ENCODE data around the gene TARM1. TPM values are rescaled to one million over a fixed set of nuclear protein-coding genes. Genes with fewer than 3 reads are reported as not detected.
"Not testable (repeated sequence)": the region's sequence is repeated elsewhere in the genome, so short reads cannot be mapped to it uniquely, and the experiment has no call there.

Gene TARM1
- total RNA-seq, 3 donors from 2014 or later (not counting 1 experiment from before 2014, with no cell fraction given), result not detected

- no peak for ATAC-seq
- Mint-ChIP-seq H3K9me3 (no peaks in the 10 kb centered on the region), H3K4me3 (no peak overlapping the region), H3K27me3 (ENCODE audit: low read depth in 2 of 2) (peaks cover 8 to 17% of the 10 kb centered on the region in 2 donors), H3K27ac (no peak overlapping the region), H3K36me3 (no peaks in the 10 kb centered on the region), H3K4me1 (no peaks in the 10 kb centered on the region)
- WGBS (ENCODE audit: insufficient coverage), result 72% methylated on average over 2 of the region's 2 CpGs
- Histone ChIP-seq H3K4me3 (ENCODE audit: low read length) (no peak overlapping the region), H3K4me1 (ENCODE audit: control insufficient read depth, insufficient read depth, low read length) (no peaks in the 10 kb centered on the region), H3K36me3 (ENCODE audit: control insufficient read depth, insufficient read depth, low read length) (no peaks in the 10 kb centered on the region), H3K27me3 (ENCODE audit: control insufficient read depth, insufficient read depth, low read length) (no peaks in the 10 kb centered on the region), H3K9me3 (ENCODE audit: control insufficient read depth, insufficient read depth, low read length) (no peaks in the 10 kb centered on the region), H3K27ac (ENCODE audit: low read length) (no peak overlapping the region)
- intact Hi-C loops (cut with micrococcal nuclease), result no loop called here
- no peak for TF ChIP-seq CTCF (IDR thresholded peaks at IDR 0.05)
- no peak for DNase-seq
These were observed 35.4 kb downstream of the TARM1 start for GRCh38 chr19:54045771-54046170.

- no peak overlapping the region for H3K4me3 Mint-ChIP-seq
- H3K27me3 Mint-ChIP-seq (ENCODE audit: low read depth in 2 of 2), result peaks cover 8 to 17% of the 10 kb centered on the region in 2 donors
- Histone ChIP-seq H3K27ac (ENCODE audit: low read length) (no peak overlapping the region), H3K27me3 (ENCODE audit: control insufficient read depth, insufficient read depth, low read length) (no peaks in the 10 kb centered on the region), H3K4me3 (ENCODE audit: low read length) (no peak overlapping the region), H3K36me3 (ENCODE audit: control insufficient read depth, insufficient read depth, low read length) (no peaks in the 10 kb centered on the region), H3K9me3 (ENCODE audit: control insufficient read depth, insufficient read depth, low read length) (no peaks in the 10 kb centered on the region), H3K4me1 (ENCODE audit: control insufficient read depth, insufficient read depth, low read length) (no peaks in the 10 kb centered on the region)
- H3K9me3 Mint-ChIP-seq, result no peaks in the 10 kb centered on the region
- WGBS (ENCODE audit: insufficient coverage), result 86% methylated on average over 2 of the region's 3 CpGs
- intact Hi-C loops (cut with micrococcal nuclease), result no loop called here
- no peaks in the 10 kb centered on the region for H3K4me1 Mint-ChIP-seq
- H3K27ac Mint-ChIP-seq, result no peak overlapping the region
- ATAC-seq (no peak), DNase-seq (no peak)
- H3K36me3 Mint-ChIP-seq, result no peaks in the 10 kb centered on the region
- TF ChIP-seq CTCF (IDR thresholded peaks at IDR 0.05), result no peak
These were observed 38.2 kb downstream of the TARM1 start for GRCh38 chr19:54042989-54043388.

GRCh38 chr19:54041969-54042606, 39.1 kb downstream of the TARM1 start:
- no peak overlapping the region for H3K27ac Mint-ChIP-seq
- intact Hi-C loops (cut with micrococcal nuclease), result no loop called here
- no peaks in the 10 kb centered on the region for H3K36me3 Mint-ChIP-seq
- H3K27me3 Mint-ChIP-seq (ENCODE audit: low read depth in 2 of 2), result peaks cover 11 to 25% of the 10 kb centered on the region in 2 donors
- Histone ChIP-seq H3K36me3 (ENCODE audit: control insufficient read depth, insufficient read depth, low read length) (no peaks in the 10 kb centered on the region), H3K9me3 (ENCODE audit: control insufficient read depth, insufficient read depth, low read length) (no peaks in the 10 kb centered on the region), H3K27me3 (ENCODE audit: control insufficient read depth, insufficient read depth, low read length) (no peaks in the 10 kb centered on the region), H3K4me1 (ENCODE audit: control insufficient read depth, insufficient read depth, low read length) (no peaks in the 10 kb centered on the region), H3K4me3 (ENCODE audit: low read length) (no peak overlapping the region), H3K27ac (ENCODE audit: low read length) (no peak overlapping the region)
- no peaks in the 10 kb centered on the region for H3K9me3 Mint-ChIP-seq
- DNase-seq, result no peak
- no peak for ATAC-seq
- WGBS (ENCODE audit: insufficient coverage), result 61% methylated on average over 6 of the region's 9 CpGs
- no peak for TF ChIP-seq CTCF (IDR thresholded peaks at IDR 0.05)
- no peak overlapping the region for H3K4me3 Mint-ChIP-seq
- no peaks in the 10 kb centered on the region for H3K4me1 Mint-ChIP-seq

- no peak for DNase-seq
- Histone ChIP-seq H3K36me3 (ENCODE audit: control insufficient read depth, insufficient read depth, low read length) (no peaks in the 10 kb centered on the region), H3K4me1 (ENCODE audit: control insufficient read depth, insufficient read depth, low read length) (no peaks in the 10 kb centered on the region), H3K9me3 (ENCODE audit: control insufficient read depth, insufficient read depth, low read length) (no peaks in the 10 kb centered on the region), H3K27ac (ENCODE audit: low read length) (no peak overlapping the region), H3K4me3 (ENCODE audit: low read length) (no peak overlapping the region), H3K27me3 (ENCODE audit: control insufficient read depth, insufficient read depth, low read length) (no peaks in the 10 kb centered on the region)
- no peak for ATAC-seq
- H3K27me3 Mint-ChIP-seq (ENCODE audit: low read depth in 2 of 2), result peaks cover 3 to 9% of the 10 kb centered on the region in 2 donors
- no peaks in the 10 kb centered on the region for H3K9me3 Mint-ChIP-seq
- no peaks in the 10 kb centered on the region for H3K4me1 Mint-ChIP-seq
- H3K4me3 Mint-ChIP-seq, result no peak overlapping the region
- H3K27ac Mint-ChIP-seq, result no peak overlapping the region
- intact Hi-C loops (cut with micrococcal nuclease), result no loop called here
- H3K36me3 Mint-ChIP-seq, result no peaks in the 10 kb centered on the region
- TF ChIP-seq CTCF (IDR thresholded peaks at IDR 0.05), result no peak
- WGBS (ENCODE audit: insufficient coverage), result 75% methylated on average over 4 of the region's 4 CpGs
These were observed 41.2 kb downstream of the TARM1 start for GRCh38 chr19:54040003-54040402.

- H3K27me3 ChIP-seq (ENCODE audit: control insufficient read depth, insufficient read depth, low read length); H3K9me3 ChIP-seq (ENCODE audit: control insufficient read depth, insufficient read depth, low read length); H3K4me3 Mint-ChIP-seq; H3K36me3 ChIP-seq (ENCODE audit: control insufficient read depth, insufficient read depth, low read length); H3K27me3 Mint-ChIP-seq (ENCODE audit: low read depth in 2 of 2); H3K27ac ChIP-seq (ENCODE audit: low read length); DNase-seq; intact Hi-C loops (cut with micrococcal nuclease); H3K4me1 Mint-ChIP-seq; H3K9me3 Mint-ChIP-seq; H3K27ac Mint-ChIP-seq; H3K4me3 ChIP-seq (ENCODE audit: low read length); ATAC-seq; H3K36me3 Mint-ChIP-seq; H3K4me1 ChIP-seq (ENCODE audit: control insufficient read depth, insufficient read depth, low read length): not testable (repeated sequence)
- WGBS (ENCODE audit: insufficient coverage), result 76% methylated on average over 4 of the region's 5 CpGs
These were observed 44.6 kb downstream of the TARM1 start for GRCh38 chr19:54036542-54036941.

Measured in natural killer cell (primary cell).